CD4-positive, alpha-beta T cell (primary cell): Measurements from ENCODE around the gene TMEM126B. TPM values are rescaled to one million over a fixed set of nuclear protein-coding genes. Genes with fewer than 3 reads are reported as not detected.
A peak's percentile ranks its signal among the peaks of the same experiment; 100 is the strongest.

Experiments used
- ATAC-seq: fragments of 200-7000 bp; cut with Tn5 transposase; one replicate; pipeline ENCODE4 v1.10.0; 2022; ENCODE audit warnings: mild to moderate bottlenecking; ENCODE audit not compliant: poor library complexity
- CTCF ChIA-PET: fragments of 350-600 bp; sonication (Branson Sonifier 250); formaldehyde crosslinking; loops from one replicate; lab custom pipeline; 2021; ENCODE audit warnings: antibody characterized with exemption, inconsistent platforms; lab: Charles Lee
- POLR2A ChIA-PET: fragments of 350-600 bp; sonication (Branson Sonifier 250); formaldehyde crosslinking; loops from one replicate; lab custom pipeline; 2021; ENCODE audit warnings: antibody characterized with exemption, inconsistent platforms; lab: Charles Lee
- DNase-seq, 14 experiments: peaks; one replicate each; pipeline ENCODE4 v3.0.0-alpha.2; 2013 to 2020; ENCODE audit warnings: mixed read lengths in 2 of 14
- H3K27ac ChIP-seq, 2 donors: one replicate each; pipeline versions ENCODE4 v1.5.1 to v1.7.0; 2013; ENCODE audit warnings: low read length in 2 of 2, low read depth in 1 of 2, mild to moderate bottlenecking in 1 of 2
- H3K27me3 ChIP-seq, 2 experiments: 1 replicate in 1 of 2; 2 replicates in 1 of 2; pipeline versions ENCODE4 v1.6.1 to v1.7.0; 2013; ENCODE audit warnings: low read length in 2 of 2, control low read depth in 1 of 2, mild to moderate bottlenecking in 1 of 2, moderate library complexity in 1 of 2; ENCODE audit not compliant: insufficient read depth in 2 of 2, control insufficient read depth in 1 of 2
- H3K36me3 ChIP-seq: one replicate; pipeline ENCODE4 v1.6.1; 2013; ENCODE audit warnings: low read length, control low read depth; ENCODE audit not compliant: insufficient read depth
- H3K4me1 ChIP-seq: one replicate; pipeline ENCODE4 v1.6.1; 2013; ENCODE audit warnings: low read length, control low read depth; ENCODE audit not compliant: insufficient read depth
- H3K4me3 ChIP-seq: one replicate; pipeline ENCODE4 v1.5.1; 2013; ENCODE audit warnings: mild to moderate bottlenecking, low read length, moderate library complexity
- H3K9me3 ChIP-seq, 2 experiments: 1 replicate in 1 of 2; 2 replicates in 1 of 2; pipeline versions ENCODE4 v1.6.1 to v1.7.0; 2013; ENCODE audit warnings: low read length in 2 of 2, mild to moderate bottlenecking in 2 of 2, control low read depth in 1 of 2, moderate library complexity in 1 of 2; ENCODE audit not compliant: control insufficient read depth in 1 of 2, insufficient read depth in 1 of 2
- H3K27ac Mint-ChIP-seq: one replicate; pipeline ENCODE4 v1.8.0; 2020; ENCODE audit warnings: mixed read lengths
- H3K27me3 Mint-ChIP-seq: one replicate; pipeline ENCODE4 v1.8.0; 2021; ENCODE audit warnings: mixed read lengths
- H3K36me3 Mint-ChIP-seq: one replicate; pipeline ENCODE4 v1.8.0; 2021; ENCODE audit warnings: low read depth, mixed read lengths
- H3K4me1 Mint-ChIP-seq: one replicate; pipeline ENCODE4 v1.8.0; 2021; ENCODE audit warnings: low read depth, mixed read lengths
- H3K4me3 Mint-ChIP-seq: one replicate; pipeline ENCODE4 v1.8.0; 2020; ENCODE audit warnings: mild to moderate bottlenecking, mixed read lengths
- H3K9me3 Mint-ChIP-seq: one replicate; pipeline ENCODE4 v1.8.0; 2020; ENCODE audit warnings: mixed read lengths
- CTCF ChIP-seq: fragments of 200-600 bp; IDR thresholded peaks from one replicate; pipeline ENCODE4 v1.8.0; 2022; ENCODE audit warnings: antibody characterized with exemption, mild to moderate bottlenecking
- intact Hi-C, 2 experiments: fragments of 100-400 bp; cut with DNase I in 1 of 2; cut with micrococcal nuclease in 1 of 2; formaldehyde crosslinking; loops; one replicate each; pipeline versions ENCODE4 v1.15.1 to v1.9.0; 2023 to 2025; cut with DNase I, micrococcal nuclease
- total RNA-seq, 174 experiments: library from RNA in 2 of 174; stranded (reverse) in 2 of 174; gene quantifications; one replicate each; pipeline ENCODE4 v1.2.3 and lab custom pipeline; 2021 to 2026

TMEM126B gene
- total RNA-seq, 2 experiments from 2014 or later = 16.3 to 16.8 TPM

- intact Hi-C loops = no loop called here
- TF ChIP-seq CTCF = no peak
- Mint-ChIP-seq H3K4me3 (no peak overlapping the region), H3K9me3 (no peaks in the 10 kb centered on the region), H3K27me3 (no peaks in the 10 kb centered on the region), H3K36me3 (no peaks in the 10 kb centered on the region), H3K27ac (no peak overlapping the region), H3K4me1 (no peaks in the 10 kb centered on the region)
- Histone ChIP-seq H3K27me3 (no peaks in the 10 kb centered on the region), H3K9me3 (no peaks in the 10 kb centered on the region), H3K4me1 (no peaks in the 10 kb centered on the region), H3K27ac (no peak overlapping the region), H3K36me3 (no peaks in the 10 kb centered on the region), H3K4me3 (no peak overlapping the region)
- POLR2A ChIA-PET = no interaction called here
- DNase-seq (no peak), ATAC-seq (no peak)
- CTCF ChIA-PET = no interaction called here
Observed at GRCh38 chr11:85673393-85673792, 45.0 kb downstream of the TMEM126B start.

GRCh38 chr11:85679576-85679975 is 51.2 kb downstream of the TMEM126B start:
- intact Hi-C loops = no loop called here
- Mint-ChIP-seq H3K27me3 (no peaks in the 10 kb centered on the region), H3K36me3 (no peaks in the 10 kb centered on the region), H3K27ac (no peak overlapping the region), H3K9me3 (no peaks in the 10 kb centered on the region), H3K4me1 (peaks cover 11% of the 10 kb centered on the region), H3K4me3 (no peak overlapping the region)
- POLR2A ChIA-PET = interaction anchor here (1.1 to 2.6 kb wide), 2 partner anchors 14 to 566 kb away, joined by 3 to 12 read pairs; partner anchors contain the start of gene CREBZF
- H3K4me1 ChIP-seq = peaks cover 12% of the 10 kb centered on the region
- CTCF ChIA-PET = interaction anchor here (1.2 to 2.3 kb wide), 3 partner anchors 11 to 175 kb away, joined by 3 to 5 read pairs (median 4); partner anchors contain the start of gene CCDC83
- no peak for DNase-seq
- H3K27ac ChIP-seq = no peak overlapping the region
- no peak for TF ChIP-seq CTCF
- H3K9me3 ChIP-seq = no peaks in the 10 kb centered on the region
- no peak for ATAC-seq
- H3K4me3 ChIP-seq = no peak overlapping the region
- H3K27me3 ChIP-seq = peaks cover 0 to 5% of the 10 kb centered on the region in 2 experiments
- no peaks in the 10 kb centered on the region for H3K36me3 ChIP-seq

GRCh38 chr11:85680897-85681296 is 52.5 kb downstream of the TMEM126B start:
- Histone ChIP-seq H3K4me3 (no peak overlapping the region), H3K9me3 (no peaks in the 10 kb centered on the region), H3K36me3 (no peaks in the 10 kb centered on the region), H3K27ac (no peak overlapping the region), H3K27me3 (peaks cover 0 to 5% of the 10 kb centered on the region in 2 experiments), H3K4me1 (peaks cover 12% of the 10 kb centered on the region)
- H3K9me3 Mint-ChIP-seq = no peaks in the 10 kb centered on the region
- no peak overlapping the region for H3K4me3 Mint-ChIP-seq
- POLR2A ChIA-PET = interaction anchor here (1.1 to 1.9 kb wide), 3 partner anchors 16 to 564 kb away, joined by 3 to 5 read pairs (median 5); partner anchors contain the start of gene CREBZF
- H3K27ac Mint-ChIP-seq = no peak overlapping the region
- ATAC-seq (peak; percentile 21), DNase-seq (peak in 3 of 14 experiments; percentile 12 to 46 (median 19))
- H3K36me3 Mint-ChIP-seq = no peaks in the 10 kb centered on the region
- peaks cover 11% of the 10 kb centered on the region for H3K4me1 Mint-ChIP-seq
- no peaks in the 10 kb centered on the region for H3K27me3 Mint-ChIP-seq
- CTCF ChIA-PET = interaction anchor here (0.6 to 1.0 kb wide), 2 partner anchors 78 to 174 kb away, joined by 3 to 4 read pairs; partner anchors contain the start of gene CCDC83
- no peak for TF ChIP-seq CTCF
- intact Hi-C loops = loop anchor here in 1 of 2 experiments (10.0 kb wide), 1 partner anchor 284 kb away; no protein-coding TSS in a partner anchor
